GM19240 (cell line): Measurements from ENCODE around the gene PDZD8.

Experiments
- DNase-seq: peaks from one replicate; pipeline ENCODE4 v3.0.0; 2011; ENCODE audit warnings: low spot score; ENCODE audit not compliant: insufficient read length

The PDZD8 gene

DNA sequence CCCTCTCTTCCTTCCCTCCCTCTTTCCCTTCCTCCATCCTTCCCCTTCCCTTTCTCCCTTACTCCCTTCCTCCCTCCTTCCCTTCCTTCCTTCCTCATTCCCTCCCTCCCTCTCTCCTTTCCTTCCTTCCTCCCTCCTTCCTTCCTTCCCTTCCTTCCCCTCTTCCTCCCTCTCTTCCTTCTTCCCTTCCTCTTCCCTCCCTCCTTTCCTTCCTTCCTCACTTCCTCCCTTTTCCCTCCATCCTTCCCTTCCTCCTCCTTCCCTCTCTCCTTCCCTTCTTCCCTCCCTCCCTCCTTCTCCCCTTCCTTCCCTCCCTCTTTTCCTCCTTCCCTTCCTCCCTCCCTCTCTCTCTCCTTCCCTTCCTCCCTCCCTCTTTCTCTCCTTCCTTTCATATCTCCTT, 147.0 kb downstream of the PDZD8 start:
- no peak for DNase-seq
